Measurements from ENCODE around the gene PRDM16.

Gene PRDM16

DNA sequence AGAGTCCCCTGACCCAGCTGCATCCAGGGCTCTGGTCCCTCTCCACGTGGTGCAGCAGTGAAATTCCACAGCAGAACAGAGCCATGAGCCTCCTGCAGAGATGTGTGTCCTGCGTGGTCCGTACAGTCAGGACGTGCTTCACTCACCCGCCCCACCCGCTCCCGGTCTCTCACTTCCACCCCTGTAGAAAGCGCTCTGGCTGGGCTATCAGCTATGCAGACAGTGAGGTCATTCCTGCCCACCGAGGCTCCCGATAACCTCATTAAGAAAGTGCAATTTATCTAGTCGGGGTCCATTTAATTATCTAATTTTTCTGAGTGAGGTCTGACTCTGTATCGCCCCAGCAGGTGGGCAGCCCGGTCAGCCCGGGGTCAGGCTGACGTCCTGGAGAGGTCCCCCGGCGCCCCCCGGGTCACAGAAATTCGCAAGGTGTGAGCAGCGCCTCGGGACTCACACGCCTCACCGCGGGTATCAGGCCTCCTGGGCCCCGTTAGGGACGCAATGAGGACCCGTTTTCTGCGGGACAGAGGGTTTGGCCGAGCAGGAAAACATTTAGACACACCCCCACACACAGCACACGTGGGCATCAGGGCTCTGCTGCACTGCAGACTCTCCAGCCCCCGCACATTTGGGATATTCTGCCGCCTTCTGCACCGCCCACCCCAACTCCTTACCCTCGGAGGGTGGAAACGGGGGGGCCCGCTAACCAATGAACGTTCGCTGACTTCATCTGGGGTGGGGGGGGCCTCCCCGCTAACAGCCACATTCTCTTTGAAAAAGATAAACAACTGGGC lies 76.7 kb downstream of the PRDM16 start:
- Histone ChIP-seq H3K36me3 (ENCODE audit: control insufficient read depth in 1 of 2, insufficient read depth in 2 of 2, low read length in 2 of 2) (no peaks in the 10 kb centered on the region), H3K4me3 (ENCODE audit: low read depth in 1 of 2, low read length in 2 of 2) (no peak overlapping the region), H3K27ac (ENCODE audit: low read depth, low read length) (no peak overlapping the region), H3K9ac (ENCODE audit: low read depth in 1 of 2, low read length in 2 of 2) (no peak overlapping the region), H3K27me3 (ENCODE audit: control insufficient read depth in 1 of 2, insufficient read depth in 2 of 2, low read length in 2 of 2) (no peaks in the 10 kb centered on the region), H3K4me1 (ENCODE audit: control insufficient read depth in 1 of 2, insufficient read depth in 2 of 2, low read length in 2 of 2) (no peaks in the 10 kb centered on the region), H3K9me3 (ENCODE audit: control insufficient read depth in 1 of 2, low read length in 2 of 2) (no peaks in the 10 kb centered on the region)

DNA sequence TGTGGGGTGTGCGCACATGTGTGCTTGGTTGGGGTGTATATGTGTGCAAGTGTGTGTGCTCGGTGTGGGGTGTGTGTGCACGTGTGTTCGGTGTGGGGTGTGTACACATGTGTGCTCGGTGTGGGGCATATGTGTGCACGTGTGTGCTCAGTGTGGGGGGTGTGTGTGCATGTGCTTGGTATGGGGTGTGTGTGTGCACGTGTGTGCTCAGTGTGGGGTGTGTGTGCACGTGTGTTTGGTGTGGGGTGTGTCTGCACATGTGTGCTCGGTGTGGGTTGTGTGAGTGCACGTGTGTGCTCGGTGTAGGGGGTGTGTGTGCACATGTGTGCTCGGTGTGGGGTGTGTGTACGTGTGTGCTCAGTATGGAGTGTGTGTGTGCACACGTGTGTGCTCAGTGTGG lies 77.5 kb downstream of the PRDM16 start:
- no peak overlapping the region for H3K9ac ChIP-seq (ENCODE audit: low read depth in 1 of 2, low read length in 2 of 2)
- H3K4me3 ChIP-seq (ENCODE audit: low read depth in 1 of 2, low read length in 2 of 2) = no peak overlapping the region
- no peak overlapping the region for H3K27ac ChIP-seq (ENCODE audit: low read depth, low read length)
- H3K9me3 ChIP-seq (ENCODE audit: control insufficient read depth in 1 of 2, low read length in 2 of 2) = no peaks in the 10 kb centered on the region
- H3K4me1 ChIP-seq (ENCODE audit: control insufficient read depth in 1 of 2, insufficient read depth in 2 of 2, low read length in 2 of 2) = no peaks in the 10 kb centered on the region
- H3K36me3 ChIP-seq (ENCODE audit: control insufficient read depth in 1 of 2, insufficient read depth in 2 of 2, low read length in 2 of 2) = no peaks in the 10 kb centered on the region
- H3K27me3 ChIP-seq (ENCODE audit: control insufficient read depth in 1 of 2, insufficient read depth in 2 of 2, low read length in 2 of 2) = no peaks in the 10 kb centered on the region

DNA sequence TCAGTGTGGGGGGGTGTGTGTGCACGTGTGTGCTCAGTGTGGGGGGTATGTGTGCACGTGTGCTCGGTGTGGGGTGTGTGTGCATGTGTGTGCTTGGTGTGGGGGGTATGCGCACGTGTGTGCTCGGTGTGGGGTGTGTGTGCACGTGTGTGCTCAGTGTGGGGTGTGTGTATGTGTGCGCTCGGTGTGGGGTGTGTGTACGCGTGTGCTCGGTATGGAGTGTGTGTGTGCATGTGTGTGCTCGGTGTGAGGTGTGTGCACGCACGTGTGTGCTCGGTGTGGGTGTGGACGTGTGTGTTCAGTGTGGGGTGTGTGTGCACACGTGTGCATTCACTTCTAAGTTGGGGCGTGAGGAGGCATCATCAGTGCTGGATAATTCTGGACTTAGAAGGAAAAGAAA lies 77.9 kb downstream of the PRDM16 start:
- no peaks in the 10 kb centered on the region for H3K36me3 ChIP-seq (ENCODE audit: control insufficient read depth in 1 of 2, insufficient read depth in 2 of 2, low read length in 2 of 2)
- no peaks in the 10 kb centered on the region for H3K27me3 ChIP-seq (ENCODE audit: control insufficient read depth in 1 of 2, insufficient read depth in 2 of 2, low read length in 2 of 2)
- H3K4me3 ChIP-seq (ENCODE audit: low read depth in 1 of 2, low read length in 2 of 2) = no peak overlapping the region
- no peaks in the 10 kb centered on the region for H3K4me1 ChIP-seq (ENCODE audit: control insufficient read depth in 1 of 2, insufficient read depth in 2 of 2, low read length in 2 of 2)
- no peaks in the 10 kb centered on the region for H3K9me3 ChIP-seq (ENCODE audit: control insufficient read depth in 1 of 2, low read length in 2 of 2)
- no peak overlapping the region for H3K9ac ChIP-seq (ENCODE audit: low read depth in 1 of 2, low read length in 2 of 2)
- H3K27ac ChIP-seq (ENCODE audit: low read depth, low read length) = no peak overlapping the region

DNA sequence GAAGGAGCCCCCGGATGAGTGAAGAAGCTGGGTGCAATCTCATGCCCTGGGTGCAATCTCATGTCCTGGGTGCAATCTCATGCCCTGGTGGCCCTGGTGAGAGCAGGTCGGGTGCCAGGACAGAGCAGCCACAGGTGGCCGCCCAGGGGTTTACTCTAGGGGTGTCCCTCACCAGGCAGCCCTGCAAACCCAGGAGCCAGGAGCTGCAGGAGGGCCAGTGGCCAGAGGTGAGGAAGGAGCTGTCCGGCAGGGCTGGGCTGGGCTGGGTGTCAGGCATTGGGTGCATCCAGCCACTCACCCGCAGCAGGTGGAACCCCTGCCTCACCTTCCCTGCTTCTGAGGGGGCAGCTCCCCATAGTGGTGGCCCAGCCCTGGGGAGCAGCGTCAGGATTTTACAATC lies 79.2 kb downstream of the PRDM16 start:
- Histone ChIP-seq H3K9ac (ENCODE audit: low read depth in 1 of 2, low read length in 2 of 2) (no peak overlapping the region), H3K4me3 (ENCODE audit: low read depth in 1 of 2, low read length in 2 of 2) (no peak overlapping the region), H3K27ac (ENCODE audit: low read depth, low read length) (no peak overlapping the region), H3K36me3 (ENCODE audit: control insufficient read depth in 1 of 2, insufficient read depth in 2 of 2, low read length in 2 of 2) (no peaks in the 10 kb centered on the region), H3K9me3 (ENCODE audit: control insufficient read depth in 1 of 2, low read length in 2 of 2) (no peaks in the 10 kb centered on the region), H3K27me3 (ENCODE audit: control insufficient read depth in 1 of 2, insufficient read depth in 2 of 2, low read length in 2 of 2) (no peaks in the 10 kb centered on the region), H3K4me1 (ENCODE audit: control insufficient read depth in 1 of 2, insufficient read depth in 2 of 2, low read length in 2 of 2) (no peaks in the 10 kb centered on the region)

DNA sequence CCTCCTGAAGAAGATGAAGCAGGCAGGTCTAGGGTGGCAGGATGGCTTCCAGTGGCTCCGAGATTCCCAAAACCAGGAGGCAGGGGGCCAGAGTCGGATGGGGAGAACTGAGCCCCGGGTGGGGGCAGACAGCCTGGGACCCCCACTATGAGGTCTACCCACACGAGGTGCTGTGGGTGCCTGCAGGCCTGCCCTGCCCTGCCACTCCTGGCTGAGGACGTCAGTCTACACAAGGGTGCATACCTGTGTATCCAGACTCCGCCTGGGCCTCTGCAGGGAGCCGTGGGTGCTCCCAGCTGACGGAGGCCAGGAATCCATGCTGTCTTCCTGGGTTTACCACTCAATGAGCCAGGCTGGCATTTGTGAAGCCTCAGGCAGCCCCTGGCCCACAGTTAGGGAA lies 80.3 kb downstream of the PRDM16 start:
- Histone ChIP-seq H3K9ac (ENCODE audit: low read depth in 1 of 2, low read length in 2 of 2) (no peak overlapping the region), H3K4me1 (ENCODE audit: control insufficient read depth in 1 of 2, insufficient read depth in 2 of 2, low read length in 2 of 2) (no peaks in the 10 kb centered on the region), H3K4me3 (ENCODE audit: low read depth in 1 of 2, low read length in 2 of 2) (no peak overlapping the region), H3K27ac (ENCODE audit: low read depth, low read length) (no peak overlapping the region), H3K36me3 (ENCODE audit: control insufficient read depth in 1 of 2, insufficient read depth in 2 of 2, low read length in 2 of 2) (no peaks in the 10 kb centered on the region), H3K27me3 (ENCODE audit: control insufficient read depth in 1 of 2, insufficient read depth in 2 of 2, low read length in 2 of 2) (peaks cover 0 to 2% of the 10 kb centered on the region in 2 donors), H3K9me3 (ENCODE audit: control insufficient read depth in 1 of 2, low read length in 2 of 2) (no peaks in the 10 kb centered on the region)

DNA sequence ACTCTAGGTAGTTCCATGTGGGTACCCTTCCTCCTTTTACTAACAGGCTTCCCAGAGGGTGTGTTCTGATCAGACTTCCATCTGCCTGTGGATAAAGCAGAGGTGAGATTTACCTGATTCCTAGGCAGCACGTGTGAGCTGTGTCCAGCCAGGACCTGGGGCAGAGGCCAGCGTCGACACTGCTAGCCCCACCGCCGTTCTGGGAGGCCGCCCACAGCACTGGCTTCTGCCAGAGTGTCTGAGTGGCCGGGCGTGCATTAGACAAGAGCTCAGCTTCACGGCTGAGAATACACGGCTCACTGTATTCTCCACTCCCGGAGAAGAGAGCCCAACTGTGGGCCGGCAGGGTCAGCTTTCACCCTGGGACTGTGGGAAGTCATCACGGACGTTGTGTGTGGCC lies 82.5 kb downstream of the PRDM16 start:
- Histone ChIP-seq H3K27me3 (ENCODE audit: control insufficient read depth in 1 of 2, insufficient read depth in 2 of 2, low read length in 2 of 2) (peaks cover 0 to 4% of the 10 kb centered on the region in 2 donors), H3K36me3 (ENCODE audit: control insufficient read depth in 1 of 2, insufficient read depth in 2 of 2, low read length in 2 of 2) (no peaks in the 10 kb centered on the region), H3K9ac (ENCODE audit: low read depth in 1 of 2, low read length in 2 of 2) (no peak overlapping the region), H3K4me3 (ENCODE audit: low read depth in 1 of 2, low read length in 2 of 2) (no peak overlapping the region), H3K4me1 (ENCODE audit: control insufficient read depth in 1 of 2, insufficient read depth in 2 of 2, low read length in 2 of 2) (no peaks in the 10 kb centered on the region), H3K27ac (ENCODE audit: low read depth, low read length) (no peak overlapping the region), H3K9me3 (ENCODE audit: control insufficient read depth in 1 of 2, low read length in 2 of 2) (no peaks in the 10 kb centered on the region)

DNA sequence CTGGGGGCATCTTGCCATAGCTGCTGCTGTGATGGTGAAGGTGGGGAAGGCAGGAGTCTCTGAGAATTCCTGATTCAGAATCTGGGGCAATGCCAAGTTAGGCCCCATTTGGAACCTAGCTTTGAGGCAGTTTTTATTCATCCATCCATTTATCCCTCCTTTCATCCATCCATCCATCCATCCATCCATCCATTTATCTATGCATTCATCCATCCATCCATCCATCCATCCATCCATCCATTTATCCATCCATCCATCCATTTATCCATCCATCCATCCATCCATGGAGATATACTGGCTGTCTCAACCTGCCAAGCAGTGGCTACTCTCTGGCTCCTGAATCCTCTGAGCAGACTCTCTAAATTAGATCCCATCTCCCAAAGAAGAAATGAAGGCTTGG lies 83.1 kb downstream of the PRDM16 start:
- no peak overlapping the region for H3K27ac ChIP-seq (ENCODE audit: low read depth, low read length)
- H3K4me1 ChIP-seq (ENCODE audit: control insufficient read depth in 1 of 2, insufficient read depth in 2 of 2, low read length in 2 of 2) = no peaks in the 10 kb centered on the region
- H3K36me3 ChIP-seq (ENCODE audit: control insufficient read depth in 1 of 2, insufficient read depth in 2 of 2, low read length in 2 of 2) = no peaks in the 10 kb centered on the region
- H3K4me3 ChIP-seq (ENCODE audit: low read depth in 1 of 2, low read length in 2 of 2) = no peak overlapping the region
- H3K9ac ChIP-seq (ENCODE audit: low read depth in 1 of 2, low read length in 2 of 2) = no peak overlapping the region
- no peaks in the 10 kb centered on the region for H3K9me3 ChIP-seq (ENCODE audit: control insufficient read depth in 1 of 2, low read length in 2 of 2)
- peaks cover 0 to 4% of the 10 kb centered on the region in 2 donors for H3K27me3 ChIP-seq (ENCODE audit: control insufficient read depth in 1 of 2, insufficient read depth in 2 of 2, low read length in 2 of 2)

DNA sequence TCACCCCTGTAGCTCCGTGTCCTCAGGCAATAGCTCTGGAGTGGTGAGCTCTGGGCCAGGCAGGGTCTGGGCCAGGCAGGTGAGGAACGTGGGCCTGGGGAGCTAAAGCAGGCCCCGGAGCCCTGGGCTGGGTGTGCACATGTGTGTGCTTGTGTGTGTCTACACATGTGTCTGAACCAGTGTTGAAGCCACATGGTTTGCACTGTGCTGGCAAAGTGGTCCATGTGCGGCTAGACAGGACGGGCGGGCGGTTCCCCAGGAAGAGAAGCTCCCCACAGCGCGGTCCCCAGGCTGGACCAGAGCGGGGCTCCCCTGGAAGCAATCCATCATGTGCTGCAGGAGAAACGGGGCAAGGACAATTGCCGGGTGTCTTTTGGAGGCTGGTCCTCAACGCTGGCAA lies 84.2 kb downstream of the PRDM16 start:
- no peak overlapping the region for H3K27ac ChIP-seq (ENCODE audit: low read depth, low read length)

DNA sequence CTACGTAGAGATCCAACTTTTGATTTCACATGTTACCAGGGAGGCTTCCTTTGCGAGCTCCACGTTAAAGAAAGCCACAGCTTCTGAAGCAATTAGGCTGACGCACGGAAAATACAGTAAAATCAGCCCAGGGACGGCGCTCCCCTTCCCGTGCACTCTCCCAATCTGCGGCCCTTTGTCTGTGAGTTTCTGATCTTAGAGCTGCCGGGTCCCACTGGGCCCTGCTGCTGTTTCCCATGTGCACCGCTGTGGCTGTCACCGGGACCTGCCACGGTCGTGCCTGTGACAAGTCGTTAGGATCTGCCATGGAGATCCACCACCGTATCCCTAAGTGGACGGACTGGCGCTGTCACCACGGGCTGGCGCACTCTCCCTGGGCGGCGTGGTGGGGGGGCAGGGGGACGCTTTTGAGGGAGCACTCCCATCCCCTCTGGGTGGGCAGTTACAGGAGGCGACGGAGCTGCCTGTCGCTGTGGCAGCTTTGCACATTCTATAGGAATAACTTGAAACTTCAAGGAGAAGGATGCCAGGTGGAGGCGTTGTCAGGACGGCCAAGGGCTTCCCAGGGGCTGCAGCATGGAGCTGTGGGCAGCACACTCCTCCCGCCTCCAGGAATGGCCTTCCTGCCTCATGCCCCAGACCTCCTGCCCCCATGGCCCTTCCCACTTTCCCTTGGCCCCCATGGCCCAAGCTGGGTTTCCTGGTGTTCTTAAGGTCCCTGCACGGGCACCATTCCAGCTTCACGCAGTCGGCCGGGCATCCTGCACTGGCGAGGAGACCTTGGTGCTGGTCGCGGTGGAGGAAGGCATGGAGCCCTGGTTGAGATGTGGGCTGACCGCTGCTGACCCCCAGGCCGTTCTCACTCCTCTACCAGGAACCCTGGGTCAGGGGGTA lies 85.1 kb downstream of the PRDM16 start:
- Histone ChIP-seq H3K9ac (ENCODE audit: low read depth in 1 of 2, low read length in 2 of 2) (no peak overlapping the region), H3K4me1 (ENCODE audit: control insufficient read depth in 1 of 2, insufficient read depth in 2 of 2, low read length in 2 of 2) (no peaks in the 10 kb centered on the region), H3K27ac (ENCODE audit: low read depth, low read length) (no peak overlapping the region), H3K9me3 (ENCODE audit: control insufficient read depth in 1 of 2, low read length in 2 of 2) (no peaks in the 10 kb centered on the region), H3K27me3 (ENCODE audit: control insufficient read depth in 1 of 2, insufficient read depth in 2 of 2, low read length in 2 of 2) (peaks cover 0 to 4% of the 10 kb centered on the region in 2 donors), H3K36me3 (ENCODE audit: control insufficient read depth in 1 of 2, insufficient read depth in 2 of 2, low read length in 2 of 2) (no peaks in the 10 kb centered on the region), H3K4me3 (ENCODE audit: low read depth in 1 of 2, low read length in 2 of 2) (no peak overlapping the region)

More for the DNA sequence above, 84.2 kb downstream of the PRDM16 start:
- Histone ChIP-seq H3K27me3 (ENCODE audit: control insufficient read depth in 1 of 2, insufficient read depth in 2 of 2, low read length in 2 of 2) (peaks cover 0 to 4% of the 10 kb centered on the region in 2 donors), H3K36me3 (ENCODE audit: control insufficient read depth in 1 of 2, insufficient read depth in 2 of 2, low read length in 2 of 2) (no peaks in the 10 kb centered on the region), H3K9ac (ENCODE audit: low read depth in 1 of 2, low read length in 2 of 2) (no peak overlapping the region), H3K4me3 (ENCODE audit: low read depth in 1 of 2, low read length in 2 of 2) (no peak overlapping the region), H3K4me1 (ENCODE audit: control insufficient read depth in 1 of 2, insufficient read depth in 2 of 2, low read length in 2 of 2) (no peaks in the 10 kb centered on the region), H3K9me3 (ENCODE audit: control insufficient read depth in 1 of 2, low read length in 2 of 2) (no peaks in the 10 kb centered on the region)
